G401.6 (cell line): Measurements from ENCODE around the gene ZFR2.

Experiments used
- FAIRE-seq: peaks from 2 replicates; lab custom pipeline; 2012; peaks lifted over from hg19 to GRCh38; lab: Jason Lieb, UNC

Gene ZFR2

GRCh38 chr19:3813473-3814392 is 55.1 kb downstream of the ZFR2 start:
- FAIRE-seq: no peak

GRCh38 chr19:3810708-3811355 is 58.0 kb downstream of the ZFR2 start:
- no peak for FAIRE-seq

GRCh38 chr19:3809881-3810707 is 58.7 kb downstream of the ZFR2 start:
- no peak for FAIRE-seq

GRCh38 chr19:3808420-3809143 is 60.3 kb downstream of the ZFR2 start:
- FAIRE-seq: no peak

- no peak for FAIRE-seq
Observed at GRCh38 chr19:3807574-3808354, 61.1 kb downstream of the ZFR2 start.

- no peak for FAIRE-seq
Observed at GRCh38 chr19:3807131-3807480, 61.7 kb downstream of the ZFR2 start.

GRCh38 chr19:3805859-3806258 is 63.0 kb downstream of the ZFR2 start:
- no peak for FAIRE-seq

GRCh38 chr19:3804429-3804828 is 64.4 kb downstream of the ZFR2 start:
- FAIRE-seq: no peak

- no peak for FAIRE-seq
Observed at GRCh38 chr19:3803986-3804385, 64.9 kb downstream of the ZFR2 start.

- no peak for FAIRE-seq
Observed at GRCh38 chr19:3803114-3803888, 65.5 kb downstream of the ZFR2 start.

GRCh38 chr19:3801412-3802096 is 67.3 kb downstream of the ZFR2 start:
- FAIRE-seq: no peak

GRCh38 chr19:3800996-3801395 is 67.8 kb downstream of the ZFR2 start:
- no peak for FAIRE-seq

- FAIRE-seq: no peak
Observed at GRCh38 chr19:3798137-3798536, 70.7 kb downstream of the ZFR2 start.

GRCh38 chr19:3796358-3796757 is 72.5 kb downstream of the ZFR2 start:
- FAIRE-seq: no peak

- no peak for FAIRE-seq
Observed at GRCh38 chr19:3793799-3794198, 75.0 kb downstream of the ZFR2 start.

- FAIRE-seq: no peak
Observed at GRCh38 chr19:3792114-3792513, 76.7 kb downstream of the ZFR2 start.

GRCh38 chr19:3790941-3791340 is 77.9 kb downstream of the ZFR2 start:
- no peak for FAIRE-seq

GRCh38 chr19:3790209-3790734 is 78.6 kb downstream of the ZFR2 start:
- no peak for FAIRE-seq

GRCh38 chr19:3788996-3789778 is 79.7 kb downstream of the ZFR2 start:
- no peak for FAIRE-seq
